HG03175 (cell line): Measurements from ENCODE around the gene SAXO2.
"Not testable (repeated sequence)": the region's sequence is repeated elsewhere in the genome, so short reads cannot be mapped to it uniquely, and the experiment has no call there.

Source experiments
- ATAC-seq: cut with Tn5 transposase; IDR thresholded peaks from one replicate; pipeline ENCODE4 v1.9.1; 2021; ENCODE audit warnings: mild to moderate bottlenecking, moderate library complexity; ENCODE audit not compliant: unreplicated experiment

Gene SAXO2

DNA sequence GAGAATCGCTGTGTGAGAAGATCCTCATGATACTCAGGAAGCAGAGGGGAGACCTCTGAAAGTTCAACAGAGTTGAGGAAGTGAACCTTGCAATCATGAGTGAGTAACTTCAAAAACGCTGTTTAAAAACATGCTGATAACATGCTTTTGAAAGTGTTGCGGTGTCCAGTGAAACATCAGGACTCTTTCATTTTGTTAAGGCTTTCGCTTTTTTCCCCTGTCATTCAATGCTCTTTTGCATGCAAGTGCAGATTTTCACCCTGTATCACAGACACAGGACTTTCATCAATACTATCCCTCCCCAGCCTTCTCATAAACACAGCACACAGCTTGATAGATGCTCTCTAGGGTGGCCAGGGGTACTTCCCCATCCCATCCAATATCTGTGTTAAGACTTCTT is 23.9 kb downstream of the SAXO2 start:
- ATAC-seq = peak; percentile 85

DNA sequence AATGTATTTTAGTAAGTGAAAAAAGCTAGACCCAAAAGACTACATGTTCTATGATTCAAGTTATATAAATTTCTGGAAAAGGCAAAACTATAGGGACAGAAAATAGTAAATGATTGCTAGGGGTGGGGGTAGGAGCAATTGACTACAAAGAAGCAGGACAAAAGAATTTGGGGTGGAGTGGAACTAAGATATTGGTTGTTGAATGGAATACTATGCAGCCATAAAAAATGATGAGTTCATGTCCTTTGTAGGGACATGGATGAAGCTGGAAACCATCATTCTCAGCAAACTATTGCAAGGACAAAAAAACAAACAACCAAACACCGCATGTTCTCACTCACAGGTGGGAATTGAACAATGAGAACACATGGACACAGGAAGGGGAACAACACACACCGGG is 25.6 kb downstream of the SAXO2 start:
- not testable (repeated sequence) for ATAC-seq

DNA sequence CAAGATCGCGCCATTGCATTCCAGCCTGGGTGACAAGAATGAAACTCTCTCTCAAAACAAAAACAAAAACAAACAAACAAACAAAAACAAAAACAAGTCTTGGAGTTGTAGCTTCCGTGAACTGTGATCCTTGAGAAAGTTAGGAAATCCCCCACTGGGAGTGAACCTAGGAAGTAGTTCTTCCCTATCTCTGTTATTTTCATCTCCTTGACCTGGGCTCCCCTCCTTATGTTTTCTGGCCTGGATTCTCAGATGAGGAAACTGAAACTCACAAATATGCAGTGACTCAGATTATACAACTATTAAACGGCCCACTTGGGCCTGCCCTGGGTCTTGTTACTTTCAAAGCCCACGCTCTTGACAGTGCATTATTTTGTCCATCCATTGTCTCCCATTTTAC is 29.7 kb downstream of the SAXO2 start:
- no peak for ATAC-seq

DNA sequence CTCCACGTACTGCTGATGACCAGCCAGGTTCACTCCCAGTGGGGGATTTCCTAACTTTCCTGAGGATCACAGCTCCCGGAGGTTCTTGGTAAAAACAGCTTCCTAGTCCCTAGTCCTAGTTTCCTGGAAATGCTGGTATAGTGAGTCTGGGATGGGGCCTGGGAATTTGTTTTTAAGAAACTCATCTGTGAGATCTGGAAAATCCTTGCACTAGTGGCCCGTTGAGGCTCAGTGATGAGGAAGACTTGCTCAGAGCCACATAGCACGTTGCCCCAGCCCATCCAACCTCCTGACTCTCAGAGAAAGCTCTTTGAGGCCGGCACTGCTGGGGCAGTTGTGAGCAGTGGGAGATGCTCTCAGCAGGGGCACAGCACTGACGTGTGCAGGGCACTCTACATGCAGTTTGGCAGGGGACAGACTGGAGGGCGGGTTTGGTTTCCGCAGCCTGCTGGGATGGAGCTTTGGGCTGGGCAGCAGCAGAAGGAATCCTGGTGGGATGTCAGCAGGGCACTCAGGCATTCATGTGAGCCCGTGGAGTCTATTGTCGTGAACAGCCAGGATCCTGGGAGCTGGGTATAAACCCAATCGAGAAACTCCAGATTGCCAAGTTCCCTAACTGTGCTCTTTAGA is 31.6 kb downstream of the SAXO2 start:
- ATAC-seq = no peak

DNA sequence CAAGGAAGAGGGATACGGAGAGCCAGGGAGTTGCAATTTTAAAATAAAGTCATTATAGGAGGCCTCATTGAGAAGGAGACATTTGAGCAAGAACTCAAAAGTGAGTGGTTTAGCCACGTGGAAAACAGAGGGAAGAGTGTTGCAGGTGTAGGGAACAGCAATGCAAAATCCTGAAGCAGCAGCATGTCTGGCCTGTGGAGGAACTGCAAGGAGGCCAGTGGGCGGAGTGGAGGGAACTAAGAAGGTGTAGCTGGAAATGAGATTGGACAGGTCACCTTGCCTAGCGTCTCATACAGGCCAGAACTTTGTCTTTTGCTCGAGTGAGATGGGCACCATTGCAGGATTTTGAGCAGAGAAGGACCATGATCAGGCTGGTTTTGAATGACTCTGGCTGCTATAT is 34.9 kb downstream of the SAXO2 start:
- no peak for ATAC-seq

DNA sequence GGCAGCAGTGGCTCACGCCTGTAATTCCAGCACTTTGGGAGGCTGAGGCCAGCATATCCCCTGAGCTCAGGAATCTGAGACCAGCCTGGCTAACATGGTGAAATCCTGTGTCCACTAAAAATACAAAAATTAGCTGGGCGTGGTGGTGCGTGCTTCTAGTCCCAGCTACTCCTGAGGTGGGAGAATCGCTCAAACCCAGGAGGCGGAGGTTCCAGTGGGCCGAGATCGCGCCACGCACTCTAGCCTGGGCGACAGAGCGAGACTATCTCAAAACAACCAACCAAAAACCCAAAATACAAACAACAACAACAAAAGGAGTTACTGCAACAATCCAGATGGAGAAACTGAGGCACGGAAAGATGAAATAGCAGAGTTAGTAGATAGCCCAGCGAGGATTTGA is 35.4 kb downstream of the SAXO2 start:
- ATAC-seq = no peak

DNA sequence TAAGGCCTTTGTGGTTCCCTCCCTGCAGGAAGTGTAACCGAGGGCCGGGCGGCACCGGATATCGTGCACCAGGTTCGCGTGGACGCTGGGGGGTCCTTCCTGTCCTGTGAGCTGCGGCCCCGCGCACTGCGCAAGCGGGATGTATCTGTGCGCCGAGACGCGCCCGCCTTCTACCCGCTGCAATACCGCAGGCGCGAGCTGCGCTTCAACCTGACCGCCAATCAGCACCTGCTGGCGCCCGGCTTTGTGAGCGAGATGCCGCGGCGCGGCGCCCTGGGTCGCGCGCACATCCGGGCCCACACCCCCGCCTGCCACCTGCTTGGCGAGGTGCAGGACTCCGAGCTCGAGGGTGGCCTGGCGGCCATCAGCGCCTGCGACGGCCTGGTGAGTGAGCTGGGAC is 35.9 kb downstream of the SAXO2 start:
- peak; percentile 50 for ATAC-seq

DNA sequence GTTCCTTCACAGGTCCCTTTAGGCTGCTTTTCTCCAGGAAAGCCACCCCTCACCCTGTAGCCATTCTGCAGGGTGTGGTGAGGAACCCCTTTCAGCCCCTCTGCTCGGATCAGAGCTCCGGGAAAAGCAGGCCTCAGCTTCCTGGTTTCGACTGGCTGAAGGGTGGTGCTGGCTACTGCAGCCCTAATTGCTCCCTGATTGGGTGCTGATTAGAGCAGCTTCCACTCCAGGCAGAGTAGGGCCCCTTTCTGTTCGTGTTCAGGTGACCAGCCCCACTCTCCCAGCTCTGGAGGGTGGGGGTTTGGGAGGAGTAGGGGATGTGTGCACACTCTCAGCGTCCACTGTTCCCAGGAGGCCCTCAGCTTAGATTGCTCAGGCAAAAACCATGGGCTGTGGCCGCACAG is 36.9 kb downstream of the SAXO2 start:
- ATAC-seq = not testable (repeated sequence)

DNA sequence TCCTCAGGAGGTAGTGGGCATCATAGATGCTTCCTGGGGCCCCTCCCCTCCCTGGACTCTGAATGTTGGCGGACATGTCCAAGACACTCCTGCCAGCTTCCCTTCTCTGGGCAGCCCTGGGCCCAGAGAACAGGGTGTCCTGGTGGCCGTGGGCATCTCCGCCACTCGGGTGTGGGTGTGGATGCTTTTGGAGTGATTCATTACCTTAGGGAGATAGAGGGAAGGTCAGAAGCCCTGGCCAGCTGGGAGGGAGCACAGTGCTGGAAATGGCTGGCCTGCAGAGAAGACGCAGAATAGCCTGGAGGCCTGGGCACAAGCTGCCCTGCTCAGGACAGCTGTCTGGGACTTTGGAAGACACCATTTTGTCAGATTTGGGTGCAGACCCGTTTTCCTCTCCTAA is 37.7 kb downstream of the SAXO2 start:
- not testable (repeated sequence) for ATAC-seq

DNA sequence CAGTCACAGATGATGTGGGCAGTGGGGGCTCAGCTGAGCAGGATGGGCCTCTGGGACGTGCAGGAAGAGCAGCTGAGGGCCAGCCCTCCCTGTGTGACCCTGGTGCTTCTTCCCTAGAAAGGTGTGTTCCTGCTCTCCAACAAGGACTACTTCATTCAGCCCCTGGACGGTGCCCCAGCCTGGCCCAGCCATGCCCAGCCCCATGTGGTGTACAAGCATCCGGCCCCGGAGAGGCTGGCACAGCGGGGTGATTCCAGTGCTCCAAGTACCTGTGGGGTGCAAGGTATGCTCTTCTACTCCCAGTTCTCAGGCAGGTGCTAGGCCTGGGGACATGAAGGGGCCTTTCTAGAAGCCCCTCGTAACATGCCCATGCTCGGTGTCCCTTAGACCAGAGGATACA is 38.3 kb downstream of the SAXO2 start:
- ATAC-seq = no peak

DNA sequence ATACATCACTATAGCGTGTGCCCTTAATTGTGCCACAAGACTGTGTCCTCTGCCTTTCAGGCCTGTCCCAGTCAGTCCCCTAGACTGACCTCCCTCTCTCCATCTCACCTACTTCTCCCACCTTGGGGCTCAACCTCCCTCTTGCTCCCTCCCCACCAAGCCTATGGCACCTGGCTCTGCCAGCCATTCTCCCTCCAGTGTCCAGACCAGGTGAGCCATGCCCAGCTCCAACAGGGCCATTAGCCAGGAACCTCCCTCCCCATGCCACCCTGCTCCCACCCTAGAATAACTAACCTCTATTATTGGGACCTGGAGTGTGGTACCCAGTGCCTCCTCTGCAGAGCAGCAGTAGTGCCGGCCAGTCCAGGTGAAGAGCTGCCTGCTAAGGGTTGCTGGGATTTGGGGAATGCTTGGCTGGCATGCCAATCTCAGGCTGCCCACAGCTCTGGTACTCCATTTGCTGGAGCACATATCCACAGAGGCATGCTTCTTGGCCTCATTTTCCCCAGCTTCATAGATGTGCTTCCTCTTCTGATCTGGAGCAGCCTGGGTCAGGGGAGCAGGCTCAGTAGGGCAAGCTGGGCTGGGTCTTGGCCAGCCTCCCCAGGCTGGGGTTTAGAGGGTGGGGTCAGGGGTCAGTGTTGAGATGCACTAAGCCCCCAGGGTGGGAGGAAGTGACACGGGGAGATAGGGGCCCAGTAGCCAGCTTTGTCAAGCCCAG is 38.8 kb downstream of the SAXO2 start:
- ATAC-seq = no peak

DNA sequence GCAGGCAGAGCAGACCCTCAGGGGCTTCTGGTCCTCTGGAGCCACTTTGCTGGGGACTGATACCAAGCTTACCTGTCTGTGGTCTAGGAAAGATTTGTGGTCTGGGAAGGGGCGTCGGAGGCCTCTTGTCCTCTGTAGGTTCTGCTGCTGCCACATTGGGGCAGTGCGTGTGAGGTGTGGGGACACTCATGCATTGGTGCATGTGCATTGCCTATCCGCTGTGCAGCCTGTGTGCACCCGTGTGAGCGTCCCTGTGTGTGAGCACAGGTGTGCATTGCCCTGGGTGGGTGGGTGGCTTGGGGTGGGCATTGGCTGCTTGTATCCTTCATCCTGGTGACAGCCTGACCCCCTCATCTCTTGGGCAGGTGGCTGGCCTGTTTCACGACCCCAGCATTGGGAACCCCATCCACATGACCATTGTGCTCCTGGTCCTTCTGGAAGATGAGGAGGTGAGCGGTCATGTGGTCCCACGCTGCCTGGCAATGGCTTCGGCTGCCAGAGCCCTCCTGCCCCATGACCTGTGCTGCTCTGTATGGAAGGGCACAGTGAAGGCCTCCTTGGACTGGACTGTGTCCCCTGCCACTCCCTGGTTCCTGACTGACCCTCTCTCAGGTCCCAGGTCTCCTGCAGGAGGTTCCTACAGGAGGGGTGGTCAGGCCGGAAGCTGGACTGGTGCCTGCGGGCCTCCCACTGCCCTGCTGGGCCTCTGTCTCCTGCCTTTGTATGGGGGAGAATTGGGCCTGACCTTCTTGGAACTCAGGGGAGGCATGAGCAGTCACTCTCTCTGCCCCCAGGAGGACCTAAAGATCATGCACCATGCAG is 41.5 kb downstream of the SAXO2 start:
- no peak for ATAC-seq

DNA sequence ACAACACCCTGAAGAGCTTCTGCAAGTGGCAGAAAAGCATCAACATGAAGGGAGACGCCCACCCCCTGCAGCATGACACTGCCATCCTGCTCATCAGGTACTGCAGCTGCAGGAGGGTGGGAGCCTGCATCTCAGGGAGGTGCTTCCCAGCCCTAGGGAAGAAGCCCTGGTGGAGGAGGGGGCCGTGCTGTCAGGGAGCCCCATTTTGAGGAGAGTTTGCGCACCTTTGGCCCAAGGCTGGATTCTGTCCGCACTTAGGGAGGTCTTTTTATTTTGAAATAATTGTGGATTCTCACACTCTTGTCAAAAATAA is 42.1 kb downstream of the SAXO2 start:
- no peak for ATAC-seq

DNA sequence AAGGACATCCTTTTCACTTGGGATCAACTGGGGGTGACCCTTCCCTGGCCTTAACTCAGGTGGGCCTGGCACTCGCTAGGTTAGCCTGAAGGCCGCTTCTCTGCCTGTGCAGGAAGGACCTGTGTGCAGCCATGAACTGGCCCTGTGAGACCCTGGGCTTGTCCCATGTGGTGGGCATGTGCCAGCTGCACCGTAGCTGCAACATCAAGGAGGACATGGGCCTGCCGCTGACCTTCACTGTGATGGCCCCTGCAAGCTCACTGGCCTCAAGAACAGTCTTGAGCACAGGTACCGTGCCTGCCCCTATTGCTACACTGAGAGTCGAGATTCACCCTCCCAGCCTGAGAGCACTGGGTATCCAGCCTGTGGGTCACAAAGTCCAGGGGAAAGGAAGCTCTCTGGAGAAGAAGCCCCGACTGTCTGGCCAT is 43.0 kb downstream of the SAXO2 start:
- no peak for ATAC-seq

DNA sequence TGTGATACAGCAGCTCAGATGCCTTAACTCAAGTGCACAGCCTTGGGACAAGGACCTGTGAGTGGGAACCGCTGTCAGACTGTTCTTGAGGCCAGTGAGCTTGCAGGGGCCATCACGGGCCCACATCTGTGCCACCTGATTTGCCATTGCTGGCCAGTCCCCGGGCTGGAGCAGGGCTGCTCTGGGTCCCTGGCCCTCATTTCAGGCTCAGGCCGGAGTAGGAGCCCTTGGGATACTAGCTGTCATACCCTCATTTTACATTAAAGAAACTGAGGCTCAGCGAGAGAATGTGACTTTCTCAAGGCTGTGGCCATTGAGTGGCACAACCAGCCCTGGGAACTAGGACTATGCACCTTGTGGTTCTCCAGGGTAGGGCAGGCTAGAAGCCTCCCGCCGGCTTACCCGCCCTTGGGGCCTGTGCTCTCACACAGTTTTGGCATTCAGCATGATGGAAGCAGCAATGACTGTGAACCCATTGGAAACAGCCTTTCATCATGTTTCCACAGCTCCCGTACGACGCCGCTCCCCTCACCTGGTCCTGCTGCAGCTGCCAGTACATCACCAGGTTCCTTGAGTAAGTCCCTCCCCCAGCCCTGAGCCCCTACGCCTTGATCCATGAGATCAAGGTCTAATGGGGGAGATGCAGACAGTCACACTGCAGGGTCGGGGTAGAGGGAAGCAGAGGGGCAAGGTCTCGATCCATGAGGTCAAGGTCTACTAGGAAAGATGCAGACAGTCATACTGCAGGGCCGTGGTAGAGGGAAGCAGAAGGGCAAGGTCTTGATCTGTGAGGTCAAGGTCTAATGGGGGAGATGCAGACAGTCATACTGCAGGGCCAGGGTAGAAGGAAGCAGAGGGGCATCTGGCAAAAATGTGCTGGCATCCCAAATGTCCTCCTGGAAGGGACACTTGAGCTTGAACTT is 44.4 kb downstream of the SAXO2 start:
- ATAC-seq = no peak

DNA sequence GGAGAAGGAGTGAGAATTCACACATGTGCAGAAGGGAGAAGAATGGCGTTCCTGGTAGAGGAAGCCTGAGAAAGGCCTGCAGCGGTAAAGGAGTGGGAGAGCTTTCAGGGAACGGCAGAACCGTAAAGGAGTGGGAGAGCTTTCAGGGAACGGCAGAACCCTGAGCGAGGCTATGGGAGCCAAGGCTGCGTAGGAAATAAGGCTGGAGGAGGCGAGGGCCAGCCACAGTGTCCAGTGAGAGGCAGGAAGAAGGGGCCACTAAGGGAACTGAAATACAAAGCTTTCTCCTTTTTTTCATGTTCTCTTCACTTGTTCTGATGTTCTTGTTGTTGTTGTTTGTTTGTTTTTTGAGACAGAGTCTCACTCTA is 45.1 kb downstream of the SAXO2 start:
- ATAC-seq = no peak

DNA sequence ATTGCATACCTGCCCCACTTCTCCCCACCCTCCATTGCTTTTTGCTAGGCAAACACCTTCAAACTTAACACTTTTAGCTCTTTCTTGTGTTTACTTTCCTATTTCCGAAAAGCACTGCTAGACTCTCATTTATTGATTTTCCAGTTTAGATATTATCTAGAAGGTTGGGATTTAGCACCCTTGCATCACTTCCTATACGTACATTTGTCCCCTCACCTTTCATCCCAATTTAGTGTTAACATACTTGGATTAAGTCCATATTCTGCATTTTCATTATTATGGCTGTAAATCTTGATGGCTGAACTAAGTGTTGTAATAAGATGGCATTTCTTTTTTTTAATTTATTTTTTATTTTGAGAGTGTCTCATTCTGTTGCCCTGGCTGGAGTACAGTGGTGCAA is 47.2 kb downstream of the SAXO2 start:
- no peak for ATAC-seq

DNA sequence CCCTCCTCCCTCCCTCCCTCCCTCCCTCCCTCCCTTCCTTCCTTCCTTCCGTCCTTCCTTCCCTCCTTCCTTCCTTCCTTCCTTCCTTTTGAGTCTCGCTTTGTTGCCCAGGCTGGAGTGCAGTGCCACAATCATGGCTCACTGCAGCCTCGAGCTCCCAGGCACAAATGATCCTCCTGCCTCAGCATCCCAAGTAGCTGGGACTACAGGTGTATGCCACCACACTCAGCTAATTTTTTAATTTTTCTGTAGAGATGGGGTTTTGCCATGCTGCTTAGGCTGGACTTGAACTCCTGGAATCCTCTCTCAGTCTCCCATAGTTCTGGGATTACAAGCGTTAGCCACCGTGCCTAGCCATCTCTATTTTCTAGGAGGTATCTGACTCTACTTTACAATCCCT is 48.7 kb downstream of the SAXO2 start:
- ATAC-seq = not testable (repeated sequence)

DNA sequence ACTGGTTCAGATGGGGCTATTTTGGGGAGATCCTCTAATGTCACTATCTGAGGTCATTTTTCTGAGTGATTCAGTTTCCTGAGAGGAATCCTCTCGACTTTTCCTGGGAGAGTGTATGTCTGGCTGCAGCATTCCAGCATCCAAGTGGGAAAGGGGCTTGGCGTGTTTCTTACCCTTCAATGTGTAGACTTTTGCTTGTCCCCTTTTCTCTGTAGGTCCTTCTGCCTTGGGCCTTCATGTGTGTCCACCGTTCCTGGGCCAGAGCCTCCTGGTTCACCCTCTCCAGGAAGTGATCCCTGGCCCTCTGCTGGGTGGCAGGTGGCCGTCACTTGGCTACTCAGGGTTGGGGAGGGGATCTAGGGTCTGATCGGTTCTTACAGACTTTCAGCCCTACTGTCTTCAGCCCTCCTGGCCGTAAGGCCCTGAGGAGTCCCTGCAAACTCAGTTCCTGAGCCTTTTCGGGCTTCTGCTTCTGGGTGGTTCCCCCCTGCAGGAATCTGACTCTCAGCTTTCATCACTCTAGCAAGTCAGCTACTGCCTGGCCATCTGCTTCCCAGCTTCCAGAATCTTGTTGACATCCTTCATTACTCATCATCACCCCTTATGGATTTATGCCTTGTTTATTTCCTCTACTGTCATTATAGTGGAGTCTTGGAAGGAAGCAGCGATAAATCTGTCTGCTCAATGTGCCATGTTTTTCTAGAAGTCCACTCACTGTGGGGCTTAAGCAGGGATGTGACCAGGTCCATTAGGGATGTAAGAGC is 50.1 kb downstream of the SAXO2 start:
- no peak for ATAC-seq

DNA sequence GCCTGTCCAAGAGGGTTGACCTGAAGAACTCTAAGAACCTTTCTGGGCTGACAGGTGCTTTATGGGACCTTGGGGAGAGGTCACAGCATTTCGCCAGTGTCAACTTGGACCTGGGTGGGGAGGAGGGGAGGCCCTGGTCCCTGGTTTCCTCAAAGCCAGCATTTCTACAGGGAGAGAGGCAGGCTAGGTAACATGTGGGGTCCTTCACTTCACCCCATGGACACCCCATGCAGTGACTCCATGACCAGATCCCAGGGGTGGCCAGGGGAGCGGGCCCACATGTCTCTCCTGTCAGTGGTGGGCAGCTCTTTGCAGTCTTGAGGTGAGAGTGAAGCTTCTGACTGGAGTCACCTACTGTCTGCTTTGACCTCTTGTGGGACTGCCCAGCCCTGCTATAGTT is 50.8 kb downstream of the SAXO2 start:
- ATAC-seq = no peak
